Heart left ventricle (tissue), 13 donors: Measurements from ENCODE around the gene RANGAP1.

Experiments used
- CTCF ChIP-seq, 12 donors: fragments of 200-600 bp; sonication (generic) in 4 of 12; IDR thresholded peaks; one replicate each; pipeline versions ENCODE4 v1.5.0 to v1.8.0; 2018 to 2022; ENCODE audit warnings: antibody characterized with exemption in 12 of 12, mild to moderate bottlenecking in 5 of 12
- POLR2A ChIP-seq, 2 donors: fragments of 450-650 bp; IDR thresholded peaks; one replicate each; pipeline ENCODE4 v1.6.1; 2017; ENCODE audit warnings: antibody characterized with exemption in 2 of 2, mild to moderate bottlenecking in 2 of 2, moderate library complexity in 2 of 2
- donor health status: ischemic (EF 13 %, LVEDD 7.1; RV severe dilation, severe dysfunction).
- donor health status: DM: no; HTN: yes; CAD: no.
- donor health status: DM: no; HTN: no; CAD: no.
- donor health status: ischemic (EF 25% LVEDD 6.9; RV normal size, moderate dysfunction).
- donor health status: ischemic (EF 25% LVEDD 5.7; RV mildly dilated, moderate dysfunction).
- donor health status: ischemic (EF 35%, LVEDD 5.7; RV mildly dilated, moderate dysfunction).
- donor health status: nonischemic (EF 11% LVEDD 7.7; RV severe dilation, severe dysfunction).
- donor health status: DM: yes; HTN: yes; CAD: no.
- donor health status: PGD.
- donor health status: ischemic (EF 29% LVEDD 5.4; RV normal size, mild dysfunction).
- donor health status: nonischemic (EF 23%, LVEDD 6.1; RV moderate dilation, normal function).

GRCh38 chr22:41333806-41334205 lies 47.8 kb upstream of the RANGAP1 start:
- no peak for TF ChIP-seq CTCF (IDR thresholded peaks at IDR 0.05)
- TF ChIP-seq POLR2A (IDR thresholded peaks at IDR 0.05): no peak
